ENCODE data around the gene NANP. TPM values are rescaled to one million over a fixed set of nuclear protein-coding genes. Genes with fewer than 3 reads are reported as not detected.
"Not testable (repeated sequence)": the region's sequence is repeated elsewhere in the genome, so short reads cannot be mapped to it uniquely, and the experiment has no call there.

NANP gene
- polyA plus RNA-seq, 1 experiment: 3.9 TPM

GRCh38 chr20:25654487-25654886, 30.7 kb upstream of the NANP start:
- Histone ChIP-seq H3K4me3 (ENCODE audit: low read depth, low read length) (no peak overlapping the region), H3K27me3 (ENCODE audit: control insufficient read depth, insufficient read depth, low read length) (no peaks in the 10 kb centered on the region), H3K36me3 (ENCODE audit: control insufficient read depth, insufficient read depth, low read length) (no peaks in the 10 kb centered on the region)
- ChIA-PET CTCF (interaction anchor here (0.6 kb wide), 1 partner anchor 9 kb away, joined by 3 read pairs; no protein-coding TSS in a partner anchor), POLR2A (no interaction called here)
- no peak for DNase-seq (ENCODE audit: low read depth)
- TF ChIP-seq CTCF (IDR thresholded peaks at IDR 0.05; ENCODE audit: insufficient read depth, low read depth, low read length): no peak

- H3K36me3 ChIP-seq (ENCODE audit: control insufficient read depth, insufficient read depth, low read length); DNase-seq (ENCODE audit: low read depth); CTCF ChIA-PET; H3K4me3 ChIP-seq (ENCODE audit: low read depth, low read length); POLR2A ChIA-PET; H3K27me3 ChIP-seq (ENCODE audit: control insufficient read depth, insufficient read depth, low read length): not testable (repeated sequence)
Measured at GRCh38 chr20:25652866-25653265, 29.1 kb upstream of the NANP start.

- DNase-seq (ENCODE audit: low read depth): no peak
- ChIA-PET CTCF (no interaction called here), POLR2A (no interaction called here)
- Histone ChIP-seq H3K27me3 (ENCODE audit: control insufficient read depth, insufficient read depth, low read length) (no peaks in the 10 kb centered on the region), H3K36me3 (ENCODE audit: control insufficient read depth, insufficient read depth, low read length) (0 out of 2 replicates have a peak, but pooled peaks cover 1% of the 10 kb centered on the region), H3K4me3 (ENCODE audit: low read depth, low read length) (no peak overlapping the region)
- no peak for TF ChIP-seq CTCF (IDR thresholded peaks at IDR 0.05; ENCODE audit: insufficient read depth, low read depth, low read length)
Measured at GRCh38 chr20:25644814-25645213, 21.0 kb upstream of the NANP start.

- DNase-seq (ENCODE audit: low read depth): no peak
- POLR2A ChIA-PET: no interaction called here
- CTCF ChIA-PET: interaction anchor here (0.6 kb wide), 1 partner anchor 237 kb away, joined by 3 read pairs; no protein-coding TSS in a partner anchor
Measured at GRCh38 chr20:25643716-25644115, 19.9 kb upstream of the NANP start.

GRCh38 chr20:25637247-25637646, 13.4 kb upstream of the NANP start:
- ChIA-PET CTCF (no interaction called here), POLR2A (no interaction called here)
- no peak for DNase-seq (ENCODE audit: low read depth)

More at GRCh38 chr20:25643716-25644115, 19.9 kb upstream of the NANP start:
- Histone ChIP-seq H3K27me3 (ENCODE audit: control insufficient read depth, insufficient read depth, low read length) (no peaks in the 10 kb centered on the region), H3K36me3 (ENCODE audit: control insufficient read depth, insufficient read depth, low read length) (0 out of 2 replicates have a peak, but pooled peaks cover 1% of the 10 kb centered on the region), H3K4me3 (ENCODE audit: low read depth, low read length) (no peak overlapping the region)
- no peak for TF ChIP-seq CTCF (IDR thresholded peaks at IDR 0.05; ENCODE audit: insufficient read depth, low read depth, low read length)

More at GRCh38 chr20:25637247-25637646, 13.4 kb upstream of the NANP start:
- TF ChIP-seq CTCF (IDR thresholded peaks at IDR 0.05; ENCODE audit: insufficient read depth, low read depth, low read length): no peak
- H3K27me3 ChIP-seq (ENCODE audit: control insufficient read depth, insufficient read depth, low read length): no peaks in the 10 kb centered on the region
- H3K36me3 ChIP-seq (ENCODE audit: control insufficient read depth, insufficient read depth, low read length): no peaks in the 10 kb centered on the region
- H3K4me3 ChIP-seq (ENCODE audit: low read depth, low read length): no peak overlapping the region

Measured in BJ (cell line).